GM21447 (cell line): ENCODE results near the gene ELOA.
A peak's percentile ranks its signal among the peaks of the same experiment; 100 is the strongest.

Source experiments
- ATAC-seq: cut with Tn5 transposase; IDR thresholded peaks from one replicate; pipeline ENCODE4 v1.9.1; 2021; ENCODE audit not compliant: unreplicated experiment

ELOA gene, protein sequence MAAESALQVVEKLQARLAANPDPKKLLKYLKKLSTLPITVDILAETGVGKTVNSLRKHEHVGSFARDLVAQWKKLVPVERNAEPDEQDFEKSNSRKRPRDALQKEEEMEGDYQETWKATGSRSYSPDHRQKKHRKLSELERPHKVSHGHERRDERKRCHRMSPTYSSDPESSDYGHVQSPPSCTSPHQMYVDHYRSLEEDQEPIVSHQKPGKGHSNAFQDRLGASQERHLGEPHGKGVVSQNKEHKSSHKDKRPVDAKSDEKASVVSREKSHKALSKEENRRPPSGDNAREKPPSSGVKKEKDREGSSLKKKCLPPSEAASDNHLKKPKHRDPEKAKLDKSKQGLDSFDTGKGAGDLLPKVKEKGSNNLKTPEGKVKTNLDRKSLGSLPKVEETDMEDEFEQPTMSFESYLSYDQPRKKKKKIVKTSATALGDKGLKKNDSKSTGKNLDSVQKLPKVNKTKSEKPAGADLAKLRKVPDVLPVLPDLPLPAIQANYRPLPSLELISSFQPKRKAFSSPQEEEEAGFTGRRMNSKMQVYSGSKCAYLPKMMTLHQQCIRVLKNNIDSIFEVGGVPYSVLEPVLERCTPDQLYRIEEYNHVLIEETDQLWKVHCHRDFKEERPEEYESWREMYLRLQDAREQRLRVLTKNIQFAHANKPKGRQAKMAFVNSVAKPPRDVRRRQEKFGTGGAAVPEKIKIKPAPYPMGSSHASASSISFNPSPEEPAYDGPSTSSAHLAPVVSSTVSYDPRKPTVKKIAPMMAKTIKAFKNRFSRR

DNA sequence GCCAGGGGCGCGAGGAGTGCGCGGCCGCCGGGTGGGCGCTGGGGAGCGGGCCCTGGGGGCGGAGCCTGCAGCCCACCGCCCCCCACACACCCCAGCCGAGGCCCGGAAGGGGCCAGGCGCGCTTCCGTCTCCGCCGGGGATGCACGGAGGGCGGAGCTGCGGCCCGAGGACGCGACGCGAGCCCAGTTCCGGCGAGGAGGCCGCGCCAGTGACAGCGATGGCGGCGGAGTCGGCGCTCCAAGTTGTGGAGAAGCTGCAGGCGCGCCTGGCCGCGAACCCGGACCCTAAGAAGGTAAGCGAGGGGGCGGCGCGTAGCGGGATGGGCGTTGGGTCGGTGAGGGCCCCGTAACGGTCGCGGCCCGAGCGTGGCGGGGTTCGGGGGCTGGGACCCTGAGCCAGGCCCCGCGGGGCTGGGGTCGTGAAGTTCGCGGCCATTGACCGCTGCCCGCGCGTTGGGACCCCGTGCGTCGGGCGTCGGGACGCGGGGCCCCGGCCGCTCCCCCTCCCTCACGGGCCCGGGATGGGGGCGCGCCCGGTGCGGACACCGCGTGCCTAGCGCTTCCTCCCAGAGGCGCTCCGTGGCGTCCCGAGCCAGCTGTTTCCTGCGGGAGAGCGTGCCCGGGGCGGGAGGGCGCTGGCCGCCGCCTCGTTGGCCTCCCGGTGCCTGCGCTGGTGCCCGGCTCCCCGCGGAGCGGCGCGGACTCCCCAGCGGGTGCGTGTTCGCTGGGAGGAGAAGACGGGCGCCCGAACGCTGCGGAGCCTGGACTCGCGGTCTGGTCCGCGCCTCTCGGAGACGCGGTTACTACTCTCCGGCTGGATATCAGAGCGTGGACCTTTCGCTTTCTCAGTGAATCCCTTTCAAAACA lies at the start of gene ELOA:
Gene ELOA (plus strand): TSS at position 185 of the 866 bp plus-strand sequence. CDS start 33 bp downstream, at position 218.
- ATAC-seq, result no peak

DNA sequence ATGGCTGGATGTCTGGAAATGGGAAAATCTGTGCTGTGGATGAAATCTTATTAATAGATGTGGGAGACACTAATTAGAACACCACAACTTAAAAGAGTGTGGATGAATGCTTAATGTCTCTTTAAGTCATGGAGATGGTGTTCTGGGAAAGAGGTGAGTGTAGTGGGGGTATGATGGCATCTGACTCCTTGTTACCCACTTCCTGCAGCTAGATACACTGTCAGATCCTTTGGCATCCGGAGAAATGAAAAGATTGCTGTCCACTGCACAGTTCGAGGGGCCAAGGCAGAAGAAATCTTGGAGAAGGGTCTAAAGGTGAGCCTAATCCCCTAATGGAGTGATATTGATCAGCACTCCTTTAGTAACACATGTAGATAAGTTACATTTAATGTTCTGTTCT lies 49.7 kb upstream of the ELOA start:
- no peak for ATAC-seq

DNA sequence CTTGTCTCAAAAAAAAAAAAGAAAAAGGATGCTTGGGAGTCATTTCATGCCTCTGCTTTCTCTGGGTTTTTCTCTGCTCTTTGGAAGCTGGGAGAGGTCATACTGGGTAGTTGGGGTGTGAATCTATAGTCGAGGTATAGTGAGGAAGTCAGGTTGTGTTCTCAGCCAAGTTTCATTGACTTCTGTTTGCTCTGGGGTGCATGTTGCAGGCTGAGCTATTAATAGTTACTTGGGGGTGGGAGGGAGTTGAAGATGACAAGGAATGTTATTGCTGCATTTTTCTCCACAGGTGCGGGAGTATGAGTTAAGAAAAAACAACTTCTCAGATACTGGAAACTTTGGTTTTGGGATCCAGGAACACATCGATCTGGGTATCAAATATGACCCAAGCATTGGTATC lies 48.9 kb upstream of the ELOA start:
- ATAC-seq, result no peak

DNA sequence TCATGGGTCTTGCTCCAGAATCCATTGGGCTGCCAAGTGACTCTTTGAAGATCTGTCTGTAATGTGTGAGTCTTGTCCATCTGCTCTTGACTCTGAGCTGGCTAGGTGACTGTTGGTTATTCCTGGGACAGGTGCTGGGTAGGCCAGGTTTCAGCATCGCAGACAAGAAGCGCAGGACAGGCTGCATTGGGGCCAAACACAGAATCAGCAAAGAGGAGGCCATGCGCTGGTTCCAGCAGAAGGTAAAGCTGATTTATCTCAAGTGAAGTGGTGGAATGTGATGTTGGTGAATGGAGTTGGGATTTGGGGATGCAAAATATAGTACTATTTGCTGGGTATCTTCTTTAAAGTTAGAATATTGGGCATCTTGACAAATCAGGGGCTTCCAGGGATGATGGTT lies 47.6 kb upstream of the ELOA start:
- no peak for ATAC-seq

DNA sequence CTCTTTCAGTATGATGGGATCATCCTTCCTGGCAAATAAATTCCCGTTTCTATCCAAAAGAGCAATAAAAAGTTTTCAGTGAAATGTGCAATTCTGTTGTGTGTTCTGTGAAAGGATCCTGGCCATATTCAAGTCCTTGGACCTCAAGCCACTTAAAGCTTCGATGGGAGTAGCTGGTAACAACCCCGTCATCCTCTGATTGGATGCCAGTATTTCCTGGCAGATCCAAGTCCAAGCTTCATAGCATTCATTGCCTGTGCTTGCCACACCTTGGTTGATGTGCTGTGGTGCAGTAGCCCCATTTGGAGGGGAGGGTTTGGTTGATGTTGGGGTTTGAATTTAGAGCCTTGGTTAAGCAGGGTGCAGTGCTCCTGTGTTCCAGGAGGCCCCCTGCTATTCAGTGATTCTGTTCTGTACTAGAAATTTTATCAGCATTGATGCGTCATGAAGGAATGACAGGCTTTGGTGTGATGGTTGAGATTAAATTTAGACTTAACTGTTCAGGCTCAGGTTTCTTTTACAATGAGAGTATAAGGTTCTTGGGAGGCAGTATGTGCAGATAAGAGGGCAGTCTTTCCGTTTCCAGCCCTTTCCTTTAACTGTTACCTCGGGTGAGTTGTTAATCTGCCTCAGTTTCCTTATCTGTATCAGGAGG lies 46.8 kb upstream of the ELOA start:
- no peak for ATAC-seq

DNA sequence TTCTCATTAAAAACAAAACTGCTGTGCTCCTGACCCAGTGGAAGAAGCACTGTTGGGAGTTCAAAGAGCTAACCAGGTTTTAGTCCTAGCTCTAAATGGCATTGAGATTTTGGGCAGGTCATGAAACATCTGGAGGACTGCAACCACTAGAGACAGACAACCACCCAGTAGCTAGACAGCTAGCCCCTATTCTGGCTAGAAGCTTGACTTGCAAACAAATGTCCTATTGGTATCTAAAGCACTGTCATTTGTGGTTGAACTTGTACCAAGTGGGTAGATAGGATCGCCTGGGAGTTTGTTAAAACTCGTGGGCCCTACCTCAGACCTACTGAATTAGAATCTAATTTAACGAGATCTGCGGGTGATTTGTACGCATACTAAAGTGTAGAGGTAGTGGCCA lies 44.8 kb upstream of the ELOA start:
- no peak for ATAC-seq

DNA sequence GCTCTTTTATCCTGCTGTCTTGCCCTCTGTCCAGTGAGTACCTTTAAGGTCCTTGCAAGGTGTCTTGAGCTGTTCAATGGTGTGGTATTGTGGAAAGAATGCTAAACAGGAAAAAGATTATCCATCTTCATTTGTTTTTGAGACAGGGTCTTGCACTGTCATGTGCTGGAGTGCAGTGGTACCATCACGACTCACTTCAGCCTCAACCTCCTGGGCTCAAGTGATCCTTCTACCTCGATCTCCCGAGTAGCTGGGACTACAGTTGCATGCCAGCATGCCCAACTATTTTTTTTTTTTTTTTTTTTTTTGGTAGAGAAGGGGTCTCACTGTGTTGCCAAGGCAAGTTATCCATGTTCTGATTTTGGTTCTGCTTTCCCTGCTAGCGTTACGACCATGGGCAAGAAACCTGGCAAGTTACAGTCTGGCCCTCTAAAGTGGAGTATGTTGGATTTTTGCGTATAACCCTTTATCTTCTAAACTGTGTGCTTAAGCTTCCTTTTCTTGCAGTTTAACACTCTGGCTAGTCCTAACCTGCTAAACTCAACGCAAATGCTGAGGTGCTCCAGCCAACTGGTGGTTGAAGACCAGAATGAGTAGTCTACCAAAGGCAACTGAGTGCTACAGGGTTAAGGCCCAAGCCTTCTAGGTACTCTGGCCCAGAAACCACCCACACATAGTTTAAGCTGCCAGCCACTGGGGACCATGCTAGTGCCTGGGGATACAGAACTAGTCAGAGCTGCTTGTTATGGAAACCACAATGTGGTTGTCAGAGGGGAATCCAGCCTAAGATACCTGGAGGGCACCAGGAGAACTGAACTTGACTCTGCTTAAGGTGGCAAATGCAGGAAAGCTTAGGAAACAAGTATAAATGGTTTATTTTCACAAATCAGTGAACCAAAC lies 43.7 kb upstream of the ELOA start:
- no peak for ATAC-seq

DNA sequence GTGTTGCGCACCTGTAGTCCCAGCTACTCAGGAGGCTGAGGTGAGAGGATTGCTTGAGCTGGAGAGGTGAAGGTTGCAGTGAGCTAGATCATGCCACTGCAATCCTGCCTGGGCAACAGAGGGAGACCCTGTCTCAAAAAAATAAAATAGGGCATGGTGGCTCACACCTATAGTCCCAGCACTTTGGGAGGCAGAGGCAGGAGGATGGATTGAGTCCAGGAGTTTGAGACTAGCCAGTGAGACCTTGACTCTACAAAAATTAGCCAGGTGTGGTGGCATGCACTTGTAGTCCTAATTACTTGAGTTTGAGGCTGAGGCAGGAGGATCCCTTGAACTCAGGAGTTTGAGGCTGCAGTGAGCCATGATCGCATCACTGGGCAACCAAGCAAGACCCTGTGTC lies 42.0 kb upstream of the ELOA start:
- no peak for ATAC-seq

DNA sequence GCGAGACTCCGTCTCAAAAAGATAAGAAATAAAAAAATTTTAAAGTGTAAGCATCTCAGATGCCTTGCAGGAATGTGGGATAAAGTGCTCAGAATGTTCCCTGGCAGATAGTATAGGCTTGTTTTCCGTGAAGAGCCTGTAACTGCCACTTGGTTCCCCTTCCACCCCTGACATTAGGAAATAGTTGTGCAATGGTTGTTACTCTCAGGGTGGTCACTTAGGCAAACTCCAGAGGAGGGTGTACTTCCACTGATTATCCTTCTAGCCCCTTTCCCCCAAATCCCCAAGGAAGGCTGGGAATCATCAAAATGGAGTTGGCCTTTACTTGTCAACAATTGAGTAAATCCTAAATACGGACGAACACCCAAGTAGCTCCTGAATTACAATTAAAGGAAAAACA lies 41.3 kb upstream of the ELOA start:
- ATAC-seq, result no peak

DNA sequence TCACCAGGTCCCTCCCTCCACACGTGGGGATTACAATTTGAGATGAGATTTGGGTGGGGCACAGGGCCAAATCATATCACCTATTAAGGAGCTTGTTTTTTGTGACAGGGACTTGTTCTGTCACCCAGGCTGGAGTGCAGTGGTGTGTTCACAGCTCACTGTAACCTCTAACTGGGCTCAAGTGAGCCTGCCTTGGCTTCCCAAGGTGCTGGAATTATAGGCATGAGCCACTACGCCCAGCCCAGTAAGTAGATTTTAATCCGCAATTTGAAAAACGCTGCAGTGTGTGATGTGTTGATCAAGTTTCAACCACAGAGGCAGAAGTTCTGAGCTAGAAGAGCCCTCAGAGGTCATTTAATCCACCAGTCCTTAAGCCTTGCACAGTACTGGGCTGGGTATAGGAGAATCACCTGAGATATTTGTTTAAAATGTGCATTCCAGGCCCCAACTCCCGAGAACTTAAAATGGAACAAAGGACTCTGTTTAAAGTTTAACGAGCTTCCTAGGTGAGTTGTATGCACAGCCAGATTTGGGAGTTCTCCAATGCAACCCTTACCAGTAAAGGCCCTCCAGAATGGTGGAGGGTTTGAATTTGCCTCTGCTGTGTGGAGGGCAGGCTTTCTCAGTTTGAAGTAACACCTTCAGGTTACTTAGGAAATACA lies 38.3 kb upstream of the ELOA start:
- ATAC-seq, result no peak

DNA sequence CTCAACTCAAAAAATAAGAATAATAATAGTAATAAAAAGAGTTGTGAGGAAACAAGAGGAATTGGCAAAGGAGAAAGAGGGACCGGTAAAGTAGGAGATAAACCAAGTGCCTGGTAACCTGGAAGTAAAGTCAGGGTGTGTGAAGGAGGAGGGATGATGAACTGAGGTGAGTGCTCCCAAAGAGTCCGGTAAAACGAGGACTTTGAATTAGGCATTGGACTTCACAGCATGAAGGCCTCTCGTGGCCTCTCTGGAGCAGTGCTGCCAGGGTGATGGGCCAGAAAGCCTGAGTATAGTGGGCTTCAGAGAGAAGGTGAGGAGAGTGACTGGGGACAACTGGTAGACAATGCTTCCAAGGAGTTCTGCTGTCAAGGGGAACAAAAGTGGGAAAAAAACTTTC lies 34.0 kb upstream of the ELOA start:
- no peak for ATAC-seq

DNA sequence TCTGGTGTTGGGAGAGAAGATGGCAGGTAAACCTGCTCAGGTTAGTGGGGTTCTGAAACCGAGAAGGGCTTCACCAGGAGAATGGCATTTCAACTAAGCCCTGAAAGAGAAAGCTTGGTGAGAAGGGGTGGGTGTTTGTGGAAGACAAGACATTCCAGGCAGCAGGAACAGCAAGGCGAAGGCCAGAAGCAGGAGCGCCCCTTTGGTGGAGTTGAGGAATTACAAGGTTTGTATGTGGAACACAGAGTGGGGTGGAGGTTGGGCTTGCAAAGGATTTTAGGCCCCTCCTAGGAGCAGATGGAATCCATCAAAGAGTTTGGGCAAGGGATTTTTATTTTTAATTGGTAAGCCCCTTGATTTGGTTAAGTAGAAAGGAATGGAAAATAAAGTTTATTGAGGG lies 24.8 kb upstream of the ELOA start:
- ATAC-seq, result no peak

DNA sequence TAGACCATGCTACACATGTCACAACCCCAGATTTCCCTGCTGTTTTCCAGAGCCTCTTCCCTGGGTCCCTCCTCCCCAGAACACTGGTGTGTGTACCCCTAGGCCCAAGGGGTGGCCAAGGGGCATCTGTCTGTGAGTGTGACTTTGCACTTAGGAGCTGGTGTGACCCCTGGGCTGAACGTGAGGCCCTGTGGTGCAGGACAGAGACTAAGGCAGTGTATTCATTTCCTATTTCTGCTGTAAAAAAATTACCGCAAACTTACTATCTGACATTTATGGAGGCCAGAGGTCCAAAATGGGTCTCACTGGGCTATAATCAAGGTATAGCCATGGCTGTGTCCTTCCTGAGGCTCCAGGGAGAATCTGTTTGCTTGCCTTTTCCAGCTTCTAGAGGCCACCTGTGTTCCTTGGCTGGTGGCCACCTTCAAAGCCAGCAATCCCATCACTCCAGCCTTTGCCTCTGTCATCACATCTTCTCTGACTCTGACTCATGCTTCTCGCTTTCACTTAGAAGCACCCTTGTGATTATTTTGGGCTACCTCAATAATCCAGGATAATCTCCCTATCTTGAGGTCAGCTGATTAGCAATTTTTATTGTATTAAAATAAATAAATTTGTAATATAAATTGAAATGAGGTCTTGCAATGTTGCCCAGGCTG lies 24.0 kb upstream of the ELOA start:
- ATAC-seq, result no peak

DNA sequence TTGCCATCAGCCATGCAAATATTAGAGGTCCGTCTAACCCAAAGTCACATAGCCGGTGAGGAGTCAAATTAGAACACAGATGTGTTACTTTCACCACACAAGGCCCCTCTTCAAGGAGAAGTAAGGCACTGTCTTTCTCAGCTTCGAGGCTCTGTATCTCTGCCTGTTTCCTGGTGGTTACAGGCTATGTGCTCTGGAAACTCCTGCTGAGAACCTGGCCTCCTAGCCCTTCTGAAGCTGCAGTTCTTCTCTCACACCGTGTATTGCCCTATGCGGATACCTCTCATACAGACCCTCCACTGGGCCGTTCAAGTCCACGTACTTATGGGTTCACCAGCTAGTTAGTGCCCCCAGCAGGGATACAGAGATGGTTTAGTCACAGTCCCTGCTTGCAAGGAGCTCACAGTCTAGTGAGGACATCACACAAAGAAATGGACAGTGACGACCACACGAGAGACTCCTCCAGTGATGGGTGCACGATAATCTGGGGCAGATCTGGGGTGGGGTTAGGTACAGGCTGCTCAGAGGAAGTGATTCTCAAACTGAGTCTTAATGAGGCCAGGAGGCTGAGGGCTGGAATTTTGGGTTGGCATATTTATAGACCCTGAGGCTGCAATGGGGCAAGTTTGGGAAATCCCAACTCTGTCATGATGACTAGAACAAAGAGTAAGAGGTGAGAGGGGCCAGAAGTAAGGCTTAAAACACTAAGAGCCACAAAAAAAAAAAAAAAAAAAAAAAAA lies 22.8 kb upstream of the ELOA start:
- ATAC-seq, result peak; percentile 58

DNA sequence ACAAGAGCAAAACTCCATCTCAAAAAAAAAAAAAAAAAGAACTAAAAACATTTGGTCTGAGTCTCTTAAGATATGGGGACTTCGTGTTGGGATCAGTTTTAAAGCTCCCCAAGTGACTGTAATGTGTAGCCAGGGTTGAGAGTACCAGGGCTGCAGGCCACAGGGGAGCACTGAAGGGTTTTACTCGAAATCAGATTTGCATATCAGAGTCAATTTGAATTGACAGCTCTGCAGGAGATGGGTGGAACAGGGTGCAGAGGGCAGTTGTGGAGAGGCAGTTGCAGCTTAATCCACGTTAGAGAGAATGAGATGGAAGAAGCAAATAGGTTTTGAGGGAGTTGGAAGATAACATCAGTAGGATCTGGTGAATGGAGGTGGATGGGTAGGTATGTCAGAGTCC lies 20.6 kb upstream of the ELOA start:
- no peak for ATAC-seq

DNA sequence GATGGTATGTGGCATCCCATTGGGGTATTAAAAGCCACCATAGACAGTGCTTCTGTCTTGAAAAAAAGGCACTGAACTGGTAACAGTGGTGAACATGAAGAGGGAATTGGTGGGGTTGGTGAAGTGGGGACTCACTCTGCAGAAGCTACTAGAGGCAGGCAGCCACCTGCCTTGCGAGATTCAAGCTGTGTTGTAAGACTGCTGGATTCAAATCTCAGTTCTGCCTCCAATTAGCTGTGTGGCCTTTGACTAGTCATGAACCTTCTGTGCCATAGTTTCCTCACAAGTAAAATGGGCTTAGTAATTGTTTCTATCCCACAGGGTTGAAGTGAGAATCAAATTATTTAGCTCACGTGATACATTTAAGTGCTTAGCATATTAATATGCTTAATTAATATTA lies 16.6 kb upstream of the ELOA start:
- no peak for ATAC-seq

DNA sequence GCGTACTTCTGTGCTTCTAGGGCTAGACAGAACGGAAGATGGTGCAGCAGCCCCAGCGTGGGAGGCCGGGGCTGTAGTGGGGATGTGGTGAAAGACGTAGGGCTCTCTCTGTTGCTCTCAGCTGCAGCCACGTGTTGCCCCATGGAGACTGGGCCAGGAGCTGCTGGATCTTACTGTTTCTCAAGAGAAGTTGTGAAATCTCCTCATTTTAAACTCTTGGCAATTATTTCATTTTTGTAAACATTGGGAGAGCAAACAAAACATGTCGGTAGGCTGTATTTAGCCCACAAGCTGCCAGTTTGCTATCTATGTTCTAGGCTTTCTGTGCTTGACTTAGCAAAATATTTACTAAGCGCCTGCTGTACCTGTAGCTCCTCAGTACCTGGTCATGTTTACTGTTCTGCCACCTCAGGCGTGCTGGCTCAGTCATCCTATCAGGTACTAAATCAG lies 15.9 kb upstream of the ELOA start:
- ATAC-seq, result no peak
